Pons (tissue), 1 donor: ENCODE results near the gene SERPINI1.
"Not testable (repeated sequence)": the region's sequence is repeated elsewhere in the genome, so short reads cannot be mapped to it uniquely, and the experiment has no call there.

ENCODE experiments used
- DNase-seq: peaks from one replicate; pipeline ENCODE4 v3.0.0-alpha.2; 2016; ENCODE audit warnings: low spot score

The SERPINI1 gene

DNA sequence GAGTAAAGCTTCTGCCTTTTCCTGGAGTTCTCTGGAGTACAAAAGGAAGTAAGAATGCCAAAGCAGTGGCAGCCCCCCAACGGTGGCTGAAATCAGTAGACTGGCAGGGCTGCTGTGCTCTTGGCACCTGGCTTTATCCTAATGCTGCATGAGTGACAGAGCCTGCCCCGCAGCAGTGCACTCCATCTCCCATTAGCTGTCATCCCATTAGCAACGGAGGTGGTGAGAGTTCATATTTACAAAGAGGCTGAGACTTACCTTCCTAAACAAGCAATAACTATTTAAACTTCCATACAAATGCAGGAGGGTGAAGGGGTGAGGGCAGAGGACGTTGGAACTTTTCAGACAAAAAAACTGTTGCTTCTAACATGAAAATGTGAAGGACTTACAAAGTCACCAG, 51.9 kb downstream of the SERPINI1 start:
- DNase-seq, result no peak

DNA sequence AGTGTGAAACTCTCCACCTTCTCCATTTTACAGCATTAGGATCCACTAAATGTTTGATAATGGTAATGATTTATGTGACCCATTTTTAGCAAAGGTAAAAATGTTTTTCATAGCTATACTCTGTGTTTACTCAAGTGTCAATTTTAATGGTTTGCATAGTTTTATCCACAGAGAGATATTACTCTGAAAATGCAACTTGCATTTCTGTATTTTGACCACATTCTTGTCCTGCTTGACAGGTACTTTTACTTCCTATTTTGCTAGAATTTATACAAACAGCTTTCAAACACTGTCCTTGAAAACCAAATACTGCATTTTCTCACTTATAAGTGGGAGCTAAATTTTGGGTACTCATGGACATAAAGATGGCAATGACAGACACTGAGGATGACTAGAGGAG, 62.9 kb downstream of the SERPINI1 start:
- no peak for DNase-seq

DNA sequence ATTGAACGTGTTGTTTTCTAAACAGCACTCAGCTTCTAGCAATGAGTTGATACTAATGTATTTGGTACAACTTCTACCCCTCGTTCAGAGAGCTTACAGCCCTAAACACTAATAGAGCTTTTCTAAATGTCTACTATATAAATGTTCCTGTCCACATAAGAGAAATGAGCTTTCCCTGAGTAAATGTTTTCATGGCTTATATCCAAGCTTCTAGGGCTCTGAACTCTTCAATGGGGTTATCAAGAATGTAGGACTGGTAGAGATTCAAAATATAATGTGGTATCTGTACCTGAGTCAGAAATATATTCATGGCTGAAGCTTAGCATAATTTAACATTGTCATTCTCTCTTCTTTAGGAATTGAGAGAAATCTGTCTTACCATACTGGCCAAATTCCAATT, 73.4 kb downstream of the SERPINI1 start:
- no peak for DNase-seq

DNA sequence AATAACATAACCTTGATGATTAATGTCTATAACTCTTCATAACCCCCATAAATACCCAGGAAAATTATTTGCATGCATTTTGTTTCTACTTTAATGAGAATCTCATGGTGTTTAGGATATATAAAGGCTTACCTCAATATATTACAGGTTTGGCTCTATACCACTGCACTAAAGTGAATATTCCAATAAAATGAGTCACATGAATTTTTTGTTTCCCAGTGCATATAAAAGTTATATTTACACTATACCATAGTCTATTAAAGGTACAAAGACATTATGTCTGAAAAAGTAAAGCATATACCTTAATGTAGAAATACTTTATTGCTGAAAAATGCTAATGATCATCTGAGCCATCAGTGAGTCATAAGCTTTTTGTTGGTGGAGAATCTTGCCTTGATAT, 74.7 kb downstream of the SERPINI1 start:
- DNase-seq, result no peak

DNA sequence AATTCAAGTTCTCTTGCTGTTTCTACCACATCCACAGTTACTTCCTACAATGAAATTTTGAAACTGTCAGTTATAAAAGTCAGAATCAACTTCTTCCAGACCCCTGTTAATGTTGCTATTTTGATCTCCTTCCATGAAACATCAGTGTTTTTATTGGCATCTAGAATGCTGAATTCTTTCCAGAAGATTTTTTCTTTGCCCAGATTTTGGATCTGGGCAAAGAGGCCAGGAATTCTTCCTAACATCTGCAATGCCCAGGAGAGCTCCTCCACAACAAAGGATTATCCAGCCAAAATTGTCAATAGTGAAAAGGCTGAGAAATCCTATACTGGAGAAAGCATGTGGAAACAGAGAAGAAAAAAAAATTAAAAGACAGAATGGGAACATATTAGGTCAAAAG, 75.5 kb downstream of the SERPINI1 start:
- DNase-seq, result no peak

DNA sequence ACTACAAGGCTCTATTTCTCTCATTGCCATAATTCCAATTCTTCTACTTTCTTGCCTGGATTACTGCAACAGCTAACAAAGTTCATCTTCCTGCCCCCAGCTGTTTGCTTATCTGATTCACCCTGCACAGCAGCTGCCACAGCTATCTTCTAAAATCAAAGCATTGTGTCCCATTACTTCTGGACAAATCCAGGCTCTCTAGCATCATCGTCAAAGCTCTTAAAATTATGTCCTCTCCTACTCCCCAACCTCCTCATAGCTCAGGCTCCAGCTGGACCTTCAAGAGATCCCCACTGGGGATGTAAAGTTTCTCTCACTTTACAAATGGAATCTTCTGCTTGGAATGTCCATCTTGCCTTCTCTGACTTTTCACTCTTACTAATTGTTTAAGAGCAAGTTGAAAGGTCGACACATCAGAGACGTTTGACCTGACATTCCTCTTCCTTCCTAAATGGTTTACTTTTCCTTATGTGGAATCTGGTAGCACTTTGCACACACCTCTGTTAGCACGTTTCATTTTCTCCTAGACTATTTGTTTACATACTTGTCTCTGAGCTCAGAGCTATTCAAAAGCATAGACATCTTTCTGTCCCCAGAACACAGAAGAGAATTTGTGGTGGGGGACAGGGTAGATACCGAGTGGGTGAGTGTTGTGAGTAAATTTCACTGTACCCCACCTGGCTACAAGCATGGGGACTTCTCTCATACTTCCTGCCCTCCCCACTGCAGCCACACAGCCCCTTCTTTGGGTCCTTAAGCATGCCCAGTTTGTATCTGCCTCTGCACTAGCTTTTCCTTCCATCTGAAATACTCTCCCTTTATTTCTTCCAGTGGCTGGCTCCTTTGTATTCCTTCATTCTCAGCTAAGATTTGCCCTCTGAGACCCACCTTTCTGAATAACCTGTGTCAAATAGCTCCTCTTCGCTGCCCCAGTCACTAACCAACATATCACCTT, 77.9 kb downstream of the SERPINI1 start:
- DNase-seq, result peak; percentile 15

DNA sequence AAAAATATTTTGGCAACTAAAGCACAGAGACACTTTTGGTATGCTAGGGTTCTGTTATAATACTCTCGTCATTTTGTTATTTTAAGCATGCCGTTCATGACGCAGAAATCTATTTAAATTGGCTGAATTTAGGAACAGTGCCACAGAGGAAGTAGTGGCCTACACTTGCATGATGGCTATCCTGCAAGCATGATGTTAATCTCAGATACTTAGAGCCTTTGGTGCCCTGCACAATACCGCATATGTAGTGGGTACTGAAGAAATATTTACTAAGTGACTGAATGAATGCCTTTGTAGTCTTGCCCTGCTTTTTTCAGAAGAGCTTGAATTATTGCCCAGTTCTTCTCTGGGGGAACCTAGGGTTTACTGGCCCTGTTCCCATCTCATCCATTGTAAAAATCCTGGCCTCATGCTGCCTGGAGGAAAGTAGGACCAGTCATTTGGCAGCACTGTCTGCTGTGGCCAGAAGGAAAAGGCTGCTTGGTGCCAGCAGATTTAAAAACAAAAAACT, 79.0 kb downstream of the SERPINI1 start:
- DNase-seq, result peak; percentile 99

DNA sequence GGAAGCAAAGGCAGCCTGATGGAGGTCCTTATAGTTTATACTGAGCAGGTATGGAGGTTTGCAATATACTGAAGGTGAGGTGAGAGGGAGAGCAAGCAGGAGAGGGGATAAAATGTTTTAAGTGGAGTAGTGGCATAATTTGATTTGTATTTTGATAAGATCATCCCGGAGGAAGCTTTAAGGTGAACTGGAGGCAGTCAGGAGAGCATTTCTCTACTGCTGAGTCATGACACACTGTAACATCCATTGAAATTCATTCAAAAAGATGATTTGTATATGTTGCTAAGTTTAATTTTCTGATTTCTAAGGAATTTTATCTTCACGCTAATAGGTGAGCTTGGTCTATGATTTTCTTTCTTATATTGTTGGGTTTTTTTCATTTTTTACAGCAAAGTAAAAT, 81.4 kb downstream of the SERPINI1 start:
- DNase-seq, result no peak

DNA sequence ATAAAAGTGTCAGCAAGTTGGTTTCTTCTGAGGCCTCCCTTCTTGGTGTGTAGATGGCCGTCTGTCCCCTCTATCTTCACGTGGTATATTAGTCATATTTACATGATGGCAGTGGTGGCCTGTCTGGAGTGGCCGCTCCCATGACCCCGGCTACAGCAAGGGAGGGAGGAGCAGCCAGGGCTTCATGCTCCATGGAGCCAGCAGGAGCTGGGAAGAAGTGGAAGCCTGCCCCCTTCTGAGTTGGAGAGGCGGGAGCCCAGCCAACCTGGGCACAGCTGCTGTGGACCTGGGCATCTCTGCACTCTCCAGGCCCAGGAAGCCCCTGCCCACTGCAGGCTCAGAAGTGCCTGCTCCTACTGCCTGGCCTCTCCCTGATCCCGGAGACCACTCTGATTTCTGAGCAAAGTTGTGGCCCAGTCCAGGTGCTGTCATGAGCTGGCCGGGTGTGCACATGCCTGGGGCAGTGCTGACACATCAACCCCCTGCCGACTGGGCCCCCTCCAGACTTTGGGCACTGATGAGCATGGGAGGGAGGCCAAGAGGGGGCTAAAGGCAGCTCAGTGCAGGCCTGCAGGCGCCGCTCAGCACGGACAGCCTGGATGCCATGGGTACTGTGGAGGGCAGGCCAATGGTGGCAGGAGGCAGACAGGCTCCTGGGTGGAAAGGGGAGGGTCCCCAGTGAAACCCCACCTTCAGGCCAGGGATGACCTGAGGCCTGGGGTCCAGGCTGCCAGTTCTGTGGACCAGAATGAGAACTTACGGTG, 84.8 kb downstream of the SERPINI1 start:
- DNase-seq, result no peak

DNA sequence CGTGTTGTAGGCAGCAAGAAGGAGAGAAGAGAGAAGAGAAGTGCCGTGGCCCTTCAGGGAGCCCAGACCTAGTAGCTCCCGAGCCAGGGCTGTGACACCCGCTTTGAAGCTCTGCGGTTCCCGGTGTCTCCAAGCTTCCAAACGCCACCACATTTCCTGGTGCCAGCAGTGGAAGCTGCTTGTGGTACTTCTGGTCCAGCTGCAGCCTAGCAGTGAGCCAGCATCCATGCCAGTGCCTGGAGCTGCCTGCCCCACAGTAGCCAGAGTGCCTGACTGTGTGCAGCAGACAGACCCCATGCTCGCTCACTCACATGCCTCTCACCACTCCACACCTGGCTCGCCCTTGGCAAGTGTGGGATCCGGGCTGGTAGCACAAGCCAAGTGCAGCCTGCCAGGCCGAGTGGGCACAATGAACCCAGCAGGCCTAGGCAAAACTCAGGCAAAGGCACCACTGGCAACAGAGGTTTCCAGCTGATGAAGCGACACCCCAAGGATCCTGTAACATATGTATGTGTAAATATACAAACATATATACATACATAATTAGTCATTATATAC, 85.8 kb downstream of the SERPINI1 start:
- no peak for DNase-seq

DNA sequence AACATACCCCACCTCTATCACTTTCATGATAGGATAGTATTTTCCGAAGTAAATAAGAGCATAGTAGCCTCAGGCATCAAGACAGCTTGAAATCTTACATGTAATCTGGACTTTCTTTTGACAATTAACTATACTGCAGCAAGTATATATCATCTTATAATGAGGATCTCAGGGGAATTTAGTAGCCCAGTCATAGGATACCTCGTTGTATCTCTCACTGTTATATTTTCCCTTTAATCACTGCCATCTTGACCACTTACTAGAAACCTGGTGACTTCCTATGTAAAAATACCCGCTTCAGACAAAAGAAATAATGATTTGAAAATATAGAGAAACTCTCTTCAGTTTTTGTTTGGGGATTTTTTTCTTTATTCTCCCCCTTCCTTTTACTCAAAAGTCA, 88.2 kb downstream of the SERPINI1 start:
- no peak for DNase-seq

DNA sequence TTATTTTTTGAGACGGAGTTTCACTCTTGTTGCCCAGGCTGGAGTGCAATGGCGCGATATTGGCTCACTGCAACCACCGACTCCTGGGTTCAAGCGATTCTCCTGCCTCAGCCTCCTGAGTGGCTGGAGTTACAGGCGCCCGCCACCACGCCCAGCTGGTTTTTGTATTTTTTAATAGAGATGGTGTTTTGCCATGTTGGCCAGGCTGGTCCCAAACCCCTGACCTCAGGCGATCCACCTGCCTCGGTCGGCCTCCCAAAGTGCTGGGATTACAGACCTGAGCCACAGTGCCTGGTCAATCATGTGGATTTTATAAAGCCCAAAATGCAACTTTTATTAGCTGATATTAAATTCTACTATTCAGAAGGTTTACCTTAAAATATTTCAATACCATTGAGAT, 92.1 kb downstream of the SERPINI1 start:
- not testable (repeated sequence) for DNase-seq

DNA sequence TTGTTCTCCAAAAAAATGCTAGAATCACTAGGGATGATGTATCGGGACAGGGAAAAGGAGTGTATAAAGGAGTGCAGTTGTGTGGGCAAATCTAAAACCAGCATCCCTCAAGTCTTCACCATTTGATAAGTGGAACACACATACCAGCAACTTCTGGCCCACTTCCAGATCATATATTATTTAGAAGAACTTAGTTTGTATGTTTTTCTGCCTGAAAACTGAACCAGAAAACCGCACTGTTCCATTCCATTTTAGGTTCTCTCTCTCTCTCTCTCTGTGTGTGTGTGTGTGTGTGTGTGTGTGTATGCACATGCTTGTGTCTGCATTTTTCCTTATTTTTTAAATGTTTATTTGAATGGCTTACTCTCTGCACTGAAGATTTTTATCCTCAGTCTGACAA, 93.5 kb downstream of the SERPINI1 start:
- no peak for DNase-seq

DNA sequence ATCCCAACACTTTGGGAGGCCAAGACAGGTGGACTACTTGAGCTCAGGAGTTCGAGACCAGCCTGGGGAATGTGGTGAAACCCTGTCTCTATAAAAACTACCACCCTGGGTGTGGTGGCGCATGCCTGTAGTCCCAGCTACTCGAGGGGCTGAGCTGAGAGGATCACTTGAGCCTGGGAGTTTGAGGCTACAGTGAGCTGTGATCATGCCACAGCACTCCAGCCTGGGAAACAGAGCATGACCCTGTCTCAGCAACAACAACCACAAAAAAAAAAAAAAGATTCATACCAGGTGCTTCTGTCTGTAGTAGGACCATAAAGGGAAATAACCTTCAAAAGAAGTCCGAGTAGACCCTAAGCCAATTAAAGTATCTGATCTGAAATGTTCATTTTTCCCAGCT, 94.5 kb downstream of the SERPINI1 start:
- DNase-seq, result no peak

DNA sequence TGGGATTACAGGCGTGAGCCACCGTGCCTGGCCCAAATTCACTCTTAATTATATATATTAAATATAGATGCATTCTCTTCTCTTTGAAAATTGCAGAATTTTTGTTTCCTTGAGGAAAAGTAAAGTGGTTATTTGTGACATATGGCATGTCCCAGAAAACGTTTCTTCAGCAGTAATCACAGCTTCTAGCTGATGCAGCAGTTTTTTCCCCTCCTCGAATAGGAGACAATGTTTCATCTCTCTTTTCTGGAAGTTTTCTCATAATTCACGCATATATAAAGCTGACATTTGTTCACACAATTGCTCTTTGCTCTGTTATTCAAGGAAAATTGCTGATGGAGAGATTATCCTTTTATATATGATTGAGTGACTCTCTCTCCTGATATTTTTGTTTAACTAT, 99.8 kb downstream of the SERPINI1 start:
- no peak for DNase-seq

DNA sequence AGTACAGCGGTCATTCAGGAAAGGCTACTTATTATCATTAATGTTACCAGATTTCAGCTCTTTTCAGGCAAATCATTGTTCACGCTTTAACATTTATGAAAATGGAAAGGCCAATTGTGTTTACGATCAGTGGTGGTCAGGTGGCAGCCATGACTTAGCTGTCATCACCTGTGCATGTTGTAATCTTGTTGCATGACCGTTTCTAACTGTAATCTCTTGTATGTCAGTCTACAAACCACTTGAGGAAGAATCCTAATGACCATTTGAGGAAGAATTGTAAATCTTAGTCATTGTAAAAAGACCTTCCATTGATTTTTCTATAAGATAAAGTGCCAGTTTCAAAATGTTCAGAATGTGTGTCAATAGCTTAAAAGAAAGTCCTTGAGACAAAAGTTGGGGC, 100.4 kb downstream of the SERPINI1 start:
- DNase-seq, result no peak

DNA sequence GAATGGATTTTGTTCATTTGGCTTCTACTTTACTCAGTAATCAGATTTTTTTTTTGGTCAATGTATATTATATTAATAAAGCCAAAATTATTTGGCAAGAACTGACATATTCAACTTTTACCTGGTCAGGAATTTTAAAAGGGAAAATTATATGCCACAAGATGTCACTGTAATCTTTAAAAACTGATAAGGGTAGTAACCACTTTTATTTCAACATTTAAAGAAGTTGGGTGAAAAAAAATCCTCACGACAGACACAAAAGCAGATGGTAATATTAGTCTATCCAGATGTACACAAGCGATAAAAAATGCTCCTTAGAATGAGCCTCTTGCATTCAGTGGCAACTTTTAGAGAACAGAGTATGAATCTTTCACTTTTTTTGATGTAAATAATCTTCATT, 101.9 kb downstream of the SERPINI1 start:
- DNase-seq, result peak; percentile 12

DNA sequence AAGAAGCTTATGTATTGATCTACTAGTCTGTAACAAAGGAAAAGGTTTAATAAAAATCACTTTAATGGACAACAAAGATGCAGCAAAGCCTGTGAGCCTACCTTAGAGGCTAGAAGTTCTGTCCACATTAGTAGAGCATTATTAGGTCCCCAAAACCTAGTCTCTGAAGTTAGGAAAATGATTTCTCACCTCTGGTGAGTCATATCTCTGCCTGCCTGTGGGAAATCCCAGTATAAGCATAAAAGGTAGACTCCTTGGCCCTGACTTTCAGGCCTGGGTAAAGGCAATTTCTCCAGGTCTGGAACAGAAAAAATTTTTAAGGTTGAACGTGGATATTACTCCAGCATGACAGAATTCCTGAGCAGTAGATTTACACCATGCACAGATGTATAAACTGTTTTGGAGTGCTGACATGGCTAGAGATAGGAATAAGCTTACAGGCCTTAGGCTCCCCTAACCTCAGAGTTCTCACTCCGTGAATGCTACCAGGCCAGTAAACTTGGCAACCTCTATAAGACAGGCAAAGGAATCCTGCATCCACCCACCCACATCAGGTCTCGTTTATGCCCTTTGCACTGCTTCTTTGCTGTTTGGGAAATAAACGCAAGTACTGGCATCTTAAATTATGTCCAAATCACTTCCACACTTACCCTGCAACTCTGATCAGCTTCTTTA, 104.1 kb downstream of the SERPINI1 start:
- no peak for DNase-seq

DNA sequence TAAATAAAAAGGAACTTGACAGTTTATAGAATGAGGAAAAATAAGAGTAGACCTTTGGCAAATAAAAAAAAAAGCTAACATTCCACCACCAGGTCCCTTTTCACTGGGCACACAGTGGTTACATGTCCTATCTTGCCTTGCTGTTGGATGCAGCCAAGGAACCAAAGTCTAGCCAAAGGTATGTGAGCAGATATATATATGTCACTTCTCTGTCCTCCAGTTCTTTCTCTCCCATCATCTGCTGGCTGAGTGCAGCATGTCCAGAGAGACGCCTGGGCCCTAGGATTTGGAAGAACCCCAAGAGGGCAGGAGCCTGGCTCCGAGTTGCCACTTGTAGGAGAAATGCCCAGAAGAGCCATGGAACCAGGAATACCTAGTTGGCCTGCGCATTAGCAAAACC, 104.7 kb downstream of the SERPINI1 start:
- no peak for DNase-seq

DNA sequence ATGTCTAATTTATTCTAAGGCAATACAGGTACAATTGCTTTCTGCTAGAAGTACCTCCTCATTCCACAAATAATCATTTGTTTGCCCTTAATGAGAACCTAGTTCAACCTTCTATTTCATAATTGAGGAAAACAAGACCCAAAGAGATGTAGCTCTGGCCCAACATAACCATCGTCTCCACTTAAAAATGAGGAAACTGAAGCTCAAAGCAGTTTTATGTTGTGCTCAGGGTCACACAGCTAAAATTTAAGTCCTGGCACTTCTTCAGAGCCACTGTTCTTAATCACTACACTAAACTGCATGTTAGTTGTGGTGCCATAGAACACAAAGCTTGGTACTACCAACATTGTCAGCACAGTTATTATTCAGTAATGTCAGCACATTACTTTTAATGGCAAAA, 108.0 kb downstream of the SERPINI1 start:
- no peak for DNase-seq

DNA sequence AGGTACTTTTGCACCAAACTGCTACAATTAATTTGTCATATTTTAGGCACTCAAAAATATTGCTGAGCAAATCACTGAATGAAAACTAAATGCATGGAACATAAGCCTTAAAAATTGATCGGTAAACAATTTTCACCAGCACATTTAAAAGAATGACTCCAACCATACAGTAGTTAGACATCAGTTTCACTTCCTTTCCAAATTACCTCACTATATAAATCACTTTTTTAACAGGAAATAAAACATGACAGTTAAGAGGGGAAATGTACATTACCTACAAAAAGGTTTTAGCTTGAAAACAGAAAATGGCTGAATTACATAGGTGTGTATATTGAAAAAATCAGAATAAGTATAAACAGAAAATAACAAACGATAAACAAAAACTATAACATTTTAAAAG, 108.4 kb downstream of the SERPINI1 start:
- no peak for DNase-seq

DNA sequence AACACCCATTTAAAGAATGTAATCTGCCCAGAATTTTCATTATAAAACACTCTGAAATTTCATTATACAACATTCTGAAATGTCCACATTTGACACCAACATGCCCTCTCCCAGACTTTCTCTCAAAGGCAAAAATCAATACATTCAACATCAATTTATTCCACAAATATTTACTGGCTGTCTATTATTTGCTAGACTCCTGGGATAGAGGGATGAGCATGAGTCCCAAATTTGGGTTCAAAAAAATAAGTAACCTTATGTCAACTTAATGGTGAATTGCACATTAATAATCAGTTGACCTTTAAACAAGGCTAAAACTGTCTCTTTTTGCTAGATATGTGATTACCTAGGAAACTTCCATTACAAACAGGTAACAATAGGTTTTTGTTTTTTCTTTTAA, 109.0 kb downstream of the SERPINI1 start:
- no peak for DNase-seq
